ENCODE results near the gene STK33. TPM values are rescaled to one million over a fixed set of nuclear protein-coding genes. Genes with fewer than 3 reads are reported as not detected.

The STK33 gene
- total RNA-seq, 4 donors from 2014 or later = 0.48 to 2.9 (median 0.56) TPM; not detected in 1

GRCh38 chr11:8362899-8363298 is 231.1 kb downstream of the STK33 start:
- DNase-seq = no peak
- no peaks in the 10 kb centered on the region for H3K27me3 ChIP-seq
- H3K36me3 ChIP-seq = no peaks in the 10 kb centered on the region

GRCh38 chr11:8362491-8362890 is 231.5 kb downstream of the STK33 start:
- 69 to 70% methylated on average over 4 of the region's 4 CpGs for WGBS, 2 donors
- no peak overlapping the region for H3K27ac ChIP-seq
- intact Hi-C loops (cut with DNase I) = no loop called here
- TF ChIP-seq POLR2A (IDR thresholded peaks at IDR 0.05) = no peak
- no peak for TF ChIP-seq CTCF (IDR thresholded peaks at IDR 0.05)
- H3K27me3 ChIP-seq = no peaks in the 10 kb centered on the region
- DNase-seq = no peak
- peaks cover 0 to 10% (median 0%) of the 10 kb centered on the region in 3 donors for H3K4me1 ChIP-seq
- no peaks in the 10 kb centered on the region for H3K9me3 ChIP-seq
- no peaks in the 10 kb centered on the region for H3K36me3 ChIP-seq
- no peak overlapping the region for H3K4me3 ChIP-seq

More at GRCh38 chr11:8362899-8363298, 231.1 kb downstream of the STK33 start:
- TF ChIP-seq CTCF (IDR thresholded peaks at IDR 0.05) (no peak), POLR2A (IDR thresholded peaks at IDR 0.05) (no peak)
- intact Hi-C loops (cut with DNase I) = no loop called here
- Histone ChIP-seq H3K4me1 (peaks cover 0 to 7% (median 0%) of the 10 kb centered on the region in 3 donors), H3K9me3 (no peaks in the 10 kb centered on the region), H3K4me3 (no peak overlapping the region), H3K27ac (no peak overlapping the region)
- 78 to 80% methylated on average over 7 of the region's 8 CpGs for WGBS, 2 donors

GRCh38 chr11:8361664-8362210 is 232.3 kb downstream of the STK33 start:
- Histone ChIP-seq H3K27me3 (no peaks in the 10 kb centered on the region), H3K4me1 (peaks cover 0 to 17% (median 0%) of the 10 kb centered on the region in 3 donors), H3K9me3 (no peaks in the 10 kb centered on the region), H3K36me3 (no peaks in the 10 kb centered on the region), H3K4me3 (no peak overlapping the region), H3K27ac (no peak overlapping the region)
- 93 to 97% methylated on average over 4 to 6 of the region's 12 CpGs for WGBS, 2 donors
- DNase-seq = no peak
- TF ChIP-seq POLR2A (IDR thresholded peaks at IDR 0.05) (no peak), CTCF (IDR thresholded peaks at IDR 0.05) (no peak)
- intact Hi-C loops (cut with DNase I) = no loop called here

- intact Hi-C loops (cut with DNase I) = no loop called here
- DNase-seq = no peak
- Histone ChIP-seq H3K9me3 (no peaks in the 10 kb centered on the region), H3K36me3 (no peaks in the 10 kb centered on the region), H3K4me1 (peaks cover 0 to 22% (median 0%) of the 10 kb centered on the region in 3 donors), H3K27ac (no peak overlapping the region), H3K27me3 (no peaks in the 10 kb centered on the region), H3K4me3 (no peak overlapping the region)
- no peak for TF ChIP-seq CTCF (IDR thresholded peaks at IDR 0.05)
- no peak for TF ChIP-seq POLR2A (IDR thresholded peaks at IDR 0.05)
- WGBS, 2 donors = 84 to 87% methylated on average over 5 to 6 of the region's 7 CpGs
Observed at GRCh38 chr11:8361206-8361605, 232.8 kb downstream of the STK33 start.

- no peaks in the 10 kb centered on the region for H3K9me3 ChIP-seq
- H3K27ac ChIP-seq = no peak overlapping the region
- 82 to 89% methylated on average over 7 to 8 of the region's 9 CpGs for WGBS, 2 donors
- no peak for DNase-seq
- no peaks in the 10 kb centered on the region for H3K36me3 ChIP-seq
- H3K4me3 ChIP-seq = no peak overlapping the region
- no peak for TF ChIP-seq POLR2A (IDR thresholded peaks at IDR 0.05)
- H3K4me1 ChIP-seq = peaks cover 2 to 32% (median 2%) of the 10 kb centered on the region in 3 donors
- H3K27me3 ChIP-seq = no peaks in the 10 kb centered on the region
- intact Hi-C loops (cut with DNase I) = no loop called here
Observed at GRCh38 chr11:8360086-8360828, 233.8 kb downstream of the STK33 start.

Data from esophagus squamous epithelium (tissue), 5 donors.